Head of caudate nucleus (tissue), 42 donors: Measurements from ENCODE around the gene DIS3L2.
A peak's percentile ranks its signal among the peaks of the same experiment; 100 is the strongest.
"Not testable (repeated sequence)": the region's sequence is repeated elsewhere in the genome, so short reads cannot be mapped to it uniquely, and the experiment has no call there.

Source experiments
- DNase-seq, 42 donors: peaks; one replicate each; pipeline versions ENCODE4 v3.0.0 to v3.0.0-alpha.2; 2020 to 2021; ENCODE audit warnings: mixed read lengths in 7 of 42
- intact Hi-C: fragments of 100-400 bp; cut with DNase I; formaldehyde crosslinking; loops from one replicate; pipeline ENCODE4 v1.15.0; 2022

The DIS3L2 gene

DNA sequence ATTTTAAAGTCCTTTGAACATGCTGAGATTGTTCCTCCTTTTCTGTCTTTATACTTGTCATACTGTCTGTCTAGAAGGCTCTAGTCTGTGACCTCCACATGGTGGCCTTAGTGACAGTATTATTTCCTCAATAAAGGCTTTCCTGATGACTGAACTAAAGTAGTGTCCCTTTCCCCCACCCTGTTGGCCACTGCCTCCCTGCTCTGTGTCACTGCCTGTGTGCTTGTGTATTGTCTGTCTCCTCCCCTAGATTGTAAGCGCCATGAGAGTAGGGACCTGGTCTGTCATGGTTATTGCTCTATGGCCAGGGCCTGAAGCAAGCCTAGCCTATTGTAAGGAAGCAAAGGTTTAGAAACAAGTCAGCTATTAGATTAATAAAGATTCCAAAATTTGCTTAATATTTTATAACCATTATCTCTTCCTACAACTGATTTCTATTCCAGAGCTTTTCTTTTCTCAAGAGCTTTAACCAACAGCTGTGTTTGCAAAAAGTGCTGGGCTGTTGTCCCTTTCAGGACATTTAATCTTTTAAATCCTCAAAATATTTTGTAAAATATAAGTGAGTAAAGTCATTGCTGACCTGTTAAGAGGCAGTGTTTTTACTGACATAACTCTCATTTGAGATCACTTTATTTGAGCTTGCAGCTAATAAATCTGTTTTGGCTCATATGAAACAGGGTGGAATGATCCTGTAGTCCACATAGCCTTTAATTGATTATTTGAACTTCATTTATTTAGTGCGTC lies 35.5 kb downstream of the DIS3L2 start:
- intact Hi-C loops = no loop called here
- DNase-seq = no peak

DNA sequence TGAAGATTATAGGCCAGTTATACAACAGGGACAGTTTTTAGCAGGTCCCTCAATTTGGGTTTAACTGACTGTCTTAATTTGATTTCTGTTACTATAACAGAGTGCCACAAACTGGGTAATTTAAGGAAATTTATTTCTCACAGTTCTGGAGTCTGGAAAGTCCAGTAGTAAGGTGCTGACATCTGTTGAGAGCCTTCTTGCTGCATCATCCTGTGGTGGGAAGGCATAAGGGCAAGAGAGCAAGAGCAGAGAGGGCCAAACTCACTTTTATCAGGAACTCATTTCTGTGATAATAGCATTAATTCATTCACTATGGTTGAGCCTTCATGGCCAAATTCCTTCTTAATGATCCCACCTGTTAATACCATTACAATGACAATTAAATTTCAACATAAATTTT lies 36.5 kb downstream of the DIS3L2 start:
- intact Hi-C loops = no loop called here
- no peak for DNase-seq

DNA sequence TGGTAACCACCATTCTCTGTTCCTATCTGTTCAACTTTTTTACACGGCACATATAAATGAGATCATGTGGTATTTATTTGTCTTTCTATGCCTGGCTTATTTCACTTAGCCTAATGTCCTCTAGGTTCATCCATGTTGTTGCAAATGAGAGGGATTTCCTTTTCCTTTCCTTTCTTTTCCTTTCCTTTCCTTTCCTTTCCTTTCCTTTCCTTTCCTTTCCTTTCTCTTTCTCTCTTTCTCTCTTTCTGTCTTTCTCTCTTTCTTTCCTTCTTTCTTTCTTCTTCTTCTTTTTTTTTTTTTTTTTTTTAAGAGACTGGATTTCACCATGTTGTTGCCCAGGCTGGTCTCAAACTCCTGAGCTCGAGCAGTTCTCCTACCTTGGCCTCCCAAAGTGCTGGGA lies 38.9 kb downstream of the DIS3L2 start:
- DNase-seq = no peak
- intact Hi-C loops = no loop called here

DNA sequence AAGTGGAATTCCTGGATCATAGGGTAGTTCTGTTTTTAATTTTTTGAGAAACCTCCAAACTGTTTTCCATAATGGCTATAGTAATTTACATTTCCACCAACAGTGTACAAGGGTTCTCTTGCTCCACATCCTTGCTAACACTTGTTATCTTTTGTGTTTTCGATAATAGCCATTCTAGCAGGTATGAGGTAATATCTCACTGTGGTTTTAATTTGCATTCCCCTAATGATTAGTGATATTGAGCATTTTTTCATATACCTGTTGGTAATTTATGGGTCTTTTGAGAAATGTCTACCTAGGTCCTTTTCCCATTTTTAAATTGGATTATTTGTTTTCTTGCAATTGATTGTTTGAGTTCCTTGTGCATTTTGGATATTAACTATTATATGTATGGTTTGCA lies 39.6 kb downstream of the DIS3L2 start:
- intact Hi-C loops = no loop called here

DNA sequence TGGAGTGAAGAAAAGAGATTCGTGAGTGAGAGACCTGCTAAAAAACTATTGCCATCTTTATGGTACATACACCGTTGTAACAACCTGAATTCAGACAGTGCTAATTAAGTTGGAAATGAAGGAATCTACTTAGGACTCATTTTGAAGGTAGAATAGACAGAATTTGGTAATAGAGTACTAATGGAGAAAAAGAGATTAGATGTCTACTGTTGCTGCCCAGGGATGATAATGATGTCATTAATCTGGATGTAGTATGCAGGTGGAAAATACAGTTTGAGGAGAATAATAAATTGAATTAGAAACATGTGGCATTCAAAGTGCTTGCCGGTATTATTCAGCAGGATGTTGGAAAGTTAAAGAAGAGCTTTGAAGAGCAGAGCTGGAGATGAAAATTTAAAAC lies 44.7 kb downstream of the DIS3L2 start:
- no peak for DNase-seq
- intact Hi-C loops = no loop called here

More for the DNA sequence above, 39.6 kb downstream of the DIS3L2 start:
- DNase-seq = no peak

DNA sequence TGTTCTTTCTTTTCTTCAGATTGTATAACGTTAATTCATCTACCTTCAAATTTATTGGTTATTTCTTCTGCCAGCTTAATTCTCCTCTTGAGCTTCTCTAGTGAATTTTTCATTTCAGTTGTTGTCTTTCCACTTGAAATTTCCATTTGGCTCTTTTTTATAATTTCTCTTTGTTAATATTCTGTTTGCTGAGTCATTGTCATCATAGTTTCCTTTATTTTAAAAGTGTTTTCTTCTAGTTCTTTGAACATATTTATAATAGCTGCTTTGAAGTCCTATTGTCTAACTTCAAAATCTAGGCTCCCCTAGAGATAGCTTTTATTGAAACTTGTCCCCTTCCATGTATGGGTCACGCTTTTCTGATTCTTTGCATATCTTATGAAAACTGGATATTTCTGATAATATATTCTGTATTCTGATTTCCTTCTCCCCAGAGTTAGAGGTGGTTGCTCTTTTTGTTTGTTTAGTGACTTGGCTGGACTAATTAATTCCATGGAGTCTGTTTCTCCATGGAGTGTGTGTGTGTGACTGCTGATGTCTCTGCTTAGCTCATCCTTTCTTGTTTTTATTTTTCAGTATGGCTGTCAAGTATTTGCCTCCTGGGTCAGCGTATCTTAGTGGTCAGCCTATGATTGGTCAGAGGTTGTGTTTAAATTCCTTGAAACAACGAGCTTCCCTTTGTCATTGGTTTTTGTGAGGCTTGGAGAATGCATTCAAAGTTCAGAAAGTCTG lies 47.6 kb downstream of the DIS3L2 start:
- intact Hi-C loops = no loop called here
- DNase-seq = no peak

DNA sequence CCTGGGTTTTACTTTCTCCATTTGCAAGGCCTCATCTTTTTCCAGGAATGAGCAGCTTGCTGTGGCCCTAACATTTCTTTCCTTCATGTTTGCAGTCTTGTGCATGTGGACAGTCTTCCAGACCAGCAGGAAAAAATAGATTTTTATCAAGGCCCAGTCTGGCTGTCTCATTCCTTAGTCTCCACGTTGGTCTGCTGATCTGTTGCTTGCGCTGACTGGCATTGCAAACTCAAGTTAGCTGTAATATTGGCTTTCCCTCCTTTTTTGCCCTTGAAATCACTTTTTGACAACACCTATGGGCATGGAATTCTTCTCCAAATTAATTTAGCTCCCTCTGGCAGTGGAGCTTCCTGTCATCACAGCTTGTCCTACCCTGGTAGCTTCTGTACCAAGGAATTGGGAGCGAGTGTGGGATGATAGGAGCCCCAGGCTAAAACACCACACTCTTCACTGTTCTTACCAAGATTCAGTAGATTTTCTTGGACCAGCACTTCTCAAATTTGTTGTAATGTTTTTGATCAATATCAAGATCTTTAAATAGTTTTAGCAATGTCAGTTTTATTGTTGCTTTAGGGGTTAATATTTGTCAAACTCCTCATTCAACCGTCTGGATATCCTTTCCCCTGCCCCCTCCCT lies 48.2 kb downstream of the DIS3L2 start:
- DNase-seq = no peak
- intact Hi-C loops = no loop called here

DNA sequence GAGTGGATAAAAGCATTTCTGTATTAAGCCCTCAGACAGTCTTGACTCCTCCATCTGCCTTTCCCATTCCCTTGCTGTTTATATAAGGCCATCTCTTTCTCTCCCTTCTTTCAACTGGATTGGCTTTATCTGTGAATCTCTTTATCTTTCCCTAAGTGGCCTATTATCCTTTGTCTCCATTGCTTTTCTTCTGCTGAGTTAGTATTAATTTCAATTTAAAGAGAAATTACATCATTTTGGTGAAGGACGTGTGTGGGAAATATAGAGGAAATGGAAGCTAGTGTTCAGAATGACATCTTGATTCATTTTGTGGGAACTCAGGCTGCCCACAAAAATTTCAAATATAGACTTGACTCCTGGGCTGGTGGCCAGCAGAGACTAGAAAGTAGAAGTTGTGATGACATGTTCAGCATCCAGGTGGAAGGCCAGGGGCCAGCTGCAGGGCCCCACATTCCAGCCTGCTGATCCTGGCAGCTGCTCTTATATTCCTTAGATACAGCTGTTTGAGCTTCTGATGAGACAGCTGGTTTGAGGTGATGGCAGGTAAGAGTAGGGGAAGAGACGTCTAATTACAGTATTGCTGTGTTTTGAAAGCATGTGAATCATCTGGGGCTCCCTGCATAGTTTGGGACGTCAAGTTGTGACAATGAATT lies 52.3 kb downstream of the DIS3L2 start:
- intact Hi-C loops = no loop called here
- no peak for DNase-seq

DNA sequence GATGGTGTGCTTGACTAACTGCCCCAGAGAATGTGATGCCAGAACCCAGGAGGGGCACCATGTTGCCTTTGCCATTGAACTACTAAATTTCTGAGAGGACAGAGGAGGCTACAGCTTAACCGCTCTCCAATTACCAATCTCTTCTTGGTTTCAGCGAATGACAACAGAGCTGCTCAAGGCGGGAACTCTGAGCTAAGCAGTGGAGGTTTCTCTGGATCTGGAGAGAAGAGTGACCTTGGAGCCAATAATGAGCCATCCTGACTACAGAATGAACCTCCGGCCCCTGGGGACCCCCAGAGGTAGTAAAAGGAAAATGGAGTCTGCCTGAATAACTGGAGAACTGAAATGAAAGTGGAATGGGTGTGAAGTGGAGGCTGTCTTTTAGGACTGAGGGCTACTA lies 53.2 kb downstream of the DIS3L2 start:
- intact Hi-C loops = no loop called here
- DNase-seq = no peak

DNA sequence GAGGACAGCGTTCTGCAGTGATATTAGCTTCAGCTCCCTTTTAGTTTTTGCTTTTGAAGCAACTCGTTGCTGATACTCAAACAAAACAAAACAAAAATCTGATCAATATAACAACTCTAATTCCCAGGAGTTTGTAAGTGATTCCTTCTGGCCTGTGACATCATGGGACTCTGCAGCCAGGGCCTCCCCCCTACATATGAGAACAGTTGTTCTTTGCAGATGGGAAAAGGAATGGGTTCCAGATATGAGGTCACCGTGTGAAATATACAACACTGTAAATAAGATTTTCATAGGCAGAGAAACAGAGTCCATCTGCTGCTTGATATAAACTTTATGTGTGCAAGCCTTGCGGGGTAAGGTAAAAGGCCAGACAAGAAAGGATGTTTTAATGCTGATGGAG lies 56.7 kb downstream of the DIS3L2 start:
- DNase-seq = peak in 4 of 42 donors; percentile 13 to 49 (median 22)
- intact Hi-C loops = no loop called here

DNA sequence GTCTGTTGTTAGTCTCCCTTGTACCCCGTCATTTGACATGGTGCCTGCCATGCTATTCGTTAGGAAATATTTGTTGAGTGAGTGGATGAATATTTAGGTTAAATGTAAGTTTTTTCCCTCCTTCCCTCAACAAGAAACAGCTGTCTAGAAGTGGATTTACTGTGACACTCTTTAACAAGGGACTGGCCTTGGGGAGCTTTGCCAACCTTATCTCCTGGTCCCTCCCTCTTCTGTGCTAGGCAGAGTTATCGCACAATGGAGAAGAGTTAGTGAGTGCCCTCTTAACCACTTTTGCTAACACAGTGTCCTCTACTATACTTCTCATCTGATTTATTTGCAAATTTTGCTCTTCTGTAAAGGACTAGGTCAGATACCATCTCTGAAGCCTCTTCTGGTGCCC lies 61.2 kb downstream of the DIS3L2 start:
- DNase-seq = no peak
- intact Hi-C loops = no loop called here

DNA sequence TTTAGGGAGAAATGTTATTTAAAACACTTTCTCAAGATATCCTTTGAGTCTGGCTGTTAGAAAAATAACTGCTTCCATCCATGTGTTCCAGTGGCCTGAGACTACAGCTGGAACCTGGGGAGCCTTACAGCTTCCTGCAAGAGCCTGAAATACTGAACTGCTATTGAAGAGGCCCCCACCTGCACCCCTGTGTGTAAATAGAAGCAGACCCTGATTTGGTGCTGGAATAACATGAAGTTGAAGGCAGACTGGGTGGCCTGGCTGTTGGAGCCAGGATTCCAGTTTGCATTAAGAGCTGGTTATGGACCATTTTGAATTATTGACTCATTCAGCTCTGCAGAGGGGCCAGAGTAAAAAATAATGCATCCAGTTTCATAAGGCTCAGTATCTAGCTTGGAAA lies 61.9 kb downstream of the DIS3L2 start:
- DNase-seq = no peak
- intact Hi-C loops = no loop called here

DNA sequence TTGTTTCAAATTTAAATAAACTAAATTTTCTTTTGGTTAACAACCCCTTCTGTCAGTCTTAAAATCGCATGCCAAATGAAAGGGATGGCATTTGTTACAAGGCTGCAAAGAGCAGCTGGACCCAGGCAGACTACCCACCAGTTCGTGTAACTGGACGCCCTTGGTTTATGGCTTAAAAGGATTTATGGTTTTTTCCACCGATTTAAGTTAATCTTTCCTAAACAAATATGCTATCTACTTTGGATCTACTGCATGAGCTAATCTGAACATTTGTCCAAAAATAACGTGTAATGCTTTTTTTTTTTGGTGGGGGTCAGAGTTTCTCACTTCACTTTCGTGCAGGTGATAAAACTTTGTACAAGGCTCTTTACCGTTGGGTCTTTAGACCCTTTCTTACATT lies 62.9 kb downstream of the DIS3L2 start:
- no peak for DNase-seq
- intact Hi-C loops = no loop called here

DNA sequence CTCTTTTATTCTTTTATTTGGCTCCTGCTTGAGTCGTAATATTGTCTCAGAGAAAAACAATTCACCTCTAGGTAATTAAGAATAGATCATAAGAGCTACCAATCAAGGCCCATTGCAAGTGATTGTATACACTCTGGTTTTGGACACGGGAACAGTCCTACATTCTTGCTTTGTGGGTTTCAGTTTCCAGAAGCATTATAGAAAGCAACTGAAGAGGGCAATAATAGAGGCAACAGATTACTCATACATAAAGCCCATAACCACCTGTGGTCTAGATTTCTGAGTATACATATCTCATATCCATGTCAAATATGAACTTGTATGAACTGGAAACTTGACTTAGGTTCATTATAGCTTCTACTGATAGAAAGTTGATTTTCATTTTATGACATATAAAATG lies 65.4 kb downstream of the DIS3L2 start:
- intact Hi-C loops = no loop called here
- DNase-seq = no peak

DNA sequence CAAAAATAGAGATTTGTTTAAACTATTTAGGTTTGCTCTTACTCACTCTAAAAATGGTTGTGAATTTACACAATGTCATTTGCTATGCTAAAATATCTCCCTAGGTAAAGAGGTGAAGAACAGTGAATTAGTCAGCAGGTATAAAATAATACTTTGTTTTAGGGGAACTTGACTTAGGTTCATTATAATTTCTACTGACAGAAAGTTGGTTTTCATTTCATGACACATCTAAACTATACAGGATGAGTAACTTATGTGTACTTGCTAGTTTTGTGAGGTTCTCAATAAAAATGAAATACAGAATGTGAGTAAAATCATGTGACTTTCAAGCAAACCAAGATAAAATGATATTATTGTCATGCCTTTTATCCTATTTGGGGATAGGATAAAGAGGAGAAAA lies 66.0 kb downstream of the DIS3L2 start:
- intact Hi-C loops = no loop called here
- no peak for DNase-seq

DNA sequence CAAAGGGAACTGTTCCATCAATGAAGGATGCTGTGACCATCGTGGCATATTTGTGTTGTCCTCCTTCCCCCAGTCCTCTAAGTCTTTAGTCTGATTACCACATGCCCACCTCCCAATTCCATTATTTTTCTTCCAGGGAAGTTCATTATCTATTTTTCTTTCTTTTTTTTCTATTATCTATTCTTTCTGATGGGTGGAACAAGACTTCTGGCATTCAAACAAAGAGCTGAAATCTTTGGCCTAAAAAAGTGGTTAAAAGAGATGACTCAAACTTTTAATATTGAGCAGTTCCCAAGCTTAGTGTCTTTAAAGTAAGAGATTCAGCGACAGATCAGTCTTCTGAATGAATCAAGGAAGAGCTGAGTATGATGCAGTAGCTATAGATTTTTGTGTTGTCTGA lies 66.6 kb downstream of the DIS3L2 start:
- intact Hi-C loops = no loop called here
- no peak for DNase-seq

DNA sequence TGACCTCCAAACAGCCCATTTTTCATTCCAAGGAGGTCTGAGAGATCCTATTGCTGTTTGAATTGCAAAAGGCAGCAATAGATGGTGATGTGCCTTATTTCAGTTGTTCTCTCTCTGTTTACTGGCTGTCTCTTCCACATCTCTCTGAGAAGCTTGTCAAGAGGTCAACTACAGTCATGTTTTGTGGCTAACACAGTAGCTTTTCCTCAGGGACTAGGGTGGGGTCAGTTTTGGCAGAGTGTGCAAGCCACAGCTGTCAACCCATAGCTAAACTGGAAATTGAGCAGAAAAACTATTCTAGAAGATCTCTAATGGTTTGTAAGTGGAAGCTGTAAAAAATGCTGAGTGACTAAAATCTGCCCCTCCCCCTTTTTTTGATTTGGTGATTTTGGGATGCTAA lies 67.1 kb downstream of the DIS3L2 start:
- intact Hi-C loops = no loop called here

DNA sequence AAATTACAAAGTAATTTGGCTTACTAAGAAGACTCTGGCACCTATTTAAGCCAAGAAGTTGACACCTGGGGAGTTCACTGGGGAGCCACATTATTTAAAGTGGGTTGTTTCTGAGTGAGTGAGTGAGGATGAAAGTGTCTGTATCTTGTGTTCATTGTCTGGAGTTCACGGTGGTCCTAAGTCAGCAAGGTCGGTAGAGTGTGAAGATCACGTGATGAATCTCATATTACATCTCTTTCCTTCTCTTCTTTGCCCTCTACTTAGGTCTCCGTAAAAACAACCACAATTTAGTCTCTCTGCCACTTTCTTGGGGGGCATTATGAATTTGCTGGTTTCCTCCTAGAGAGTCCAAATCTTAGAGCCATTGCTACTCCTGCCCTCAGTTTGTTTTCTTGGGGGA lies 67.8 kb downstream of the DIS3L2 start:
- intact Hi-C loops = no loop called here
- no peak for DNase-seq

More for the DNA sequence above, 67.1 kb downstream of the DIS3L2 start:
- no peak for DNase-seq

DNA sequence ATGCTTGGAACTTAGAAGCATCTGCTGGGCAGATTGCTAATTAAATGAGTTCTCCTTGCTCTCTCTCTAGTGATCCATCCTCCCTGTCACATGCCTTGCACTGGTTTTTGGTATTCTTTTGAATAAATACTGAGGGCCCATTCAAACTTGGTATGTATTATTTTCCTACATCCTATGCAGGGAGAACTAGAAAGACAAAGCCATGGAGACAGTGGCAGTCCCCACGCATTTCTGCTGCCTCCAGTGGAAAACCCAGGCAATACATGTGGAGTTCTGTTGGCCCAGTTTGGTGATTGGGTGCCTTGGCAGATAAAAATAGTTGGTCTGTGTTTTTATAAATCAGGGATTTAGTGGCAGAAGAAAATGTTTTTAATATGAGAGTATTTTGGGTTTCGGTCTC lies 68.7 kb downstream of the DIS3L2 start:
- DNase-seq = peak in 5 of 42 donors; percentile 7 to 53 (median 34)
- intact Hi-C loops = no loop called here

DNA sequence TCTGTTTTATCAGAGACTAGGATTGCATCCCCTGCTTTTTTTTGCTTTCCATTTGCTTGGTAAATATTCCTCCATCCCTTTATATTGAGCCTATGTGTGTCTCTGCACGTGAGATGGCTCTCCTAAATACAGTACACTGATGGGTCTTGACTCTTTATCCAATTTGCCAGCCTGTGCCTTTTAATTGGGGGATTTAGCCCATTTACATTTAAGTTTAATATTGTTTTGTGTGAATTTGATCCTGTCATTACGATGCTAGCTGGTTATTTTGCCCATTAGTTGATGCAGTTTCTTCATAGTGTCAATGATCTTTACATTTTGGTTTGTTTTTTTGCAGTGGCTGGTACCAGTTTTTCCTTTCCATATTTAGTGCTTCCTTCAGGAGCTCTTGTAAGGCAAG lies 73.8 kb downstream of the DIS3L2 start:
- intact Hi-C loops, DNase-seq: not testable (repeated sequence)
